Panc1 (cell line): Measurements from ENCODE around the gene VAMP3. TPM values are rescaled to one million over a fixed set of nuclear protein-coding genes. Genes with fewer than 3 reads are reported as not detected.

Experiments
- ATAC-seq: fragments of 200-7000 bp; cut with Tn5 transposase; 2 replicates; pipeline ENCODE4 v1.9.1; 2020; ENCODE audit warnings: mild to moderate bottlenecking, moderate library complexity
- BruUV-seq: library from RNA; stranded (reverse); fragments of 400-500 nt; replicated peaks from 2 replicates; lab custom pipeline; 2021; lab: Mats Ljungman, UMichigan
- CTCF ChIA-PET: fragments of 300-600 bp; sonication (Branson Sonifier 250); formaldehyde crosslinking; loops from one replicate; lab custom pipeline; 2022; ENCODE audit warnings: antibody characterized with exemption; lab: Charles Lee
- POLR2A ChIA-PET: fragments of 300-600 bp; sonication (Branson Sonifier 250); formaldehyde crosslinking; loops from one replicate; lab custom pipeline; 2022; ENCODE audit warnings: antibody characterized with exemption; lab: Charles Lee
- DNase-seq: peaks from one replicate; pipeline ENCODE4 v3.0.0-alpha.2; 2010; ENCODE audit warnings: low read depth, low spot score
- H3K27ac ChIP-seq: 2 replicates; pipeline ENCODE4 v1.5.1; 2011; ENCODE audit warnings: mild to moderate bottlenecking, low read length, inconsistent platforms
- H3K27me3 ChIP-seq: fragments of 200-500 bp; sonication (Bioruptor generic); 2 replicates; pipeline ENCODE4 v1.6.0; 2014; ENCODE audit warnings: low read length, inconsistent platforms; ENCODE audit not compliant: control insufficient read depth, insufficient read depth
- H3K36me3 ChIP-seq: fragments of 200-500 bp; sonication (Bioruptor generic); 2 replicates; pipeline ENCODE4 v1.5.1; 2014; ENCODE audit warnings: inconsistent platforms, mild to moderate bottlenecking, low read length, moderate library complexity; ENCODE audit not compliant: control insufficient read depth, insufficient read depth
- H3K4me1 ChIP-seq: 2 replicates; pipeline ENCODE4 v1.5.1; 2011; ENCODE audit warnings: inconsistent platforms, mild to moderate bottlenecking, low read length, moderate library complexity; ENCODE audit not compliant: control insufficient read depth, insufficient read depth
- H3K4me3 ChIP-seq, 2 experiments: 2 replicates each; pipeline ENCODE4 v1.5.1; 2011 to 2012; ENCODE audit warnings: low read depth in 2 of 2, low read length in 2 of 2, mild to moderate bottlenecking in 2 of 2, inconsistent platforms in 1 of 2, moderate library complexity in 1 of 2
- H3K9me3 ChIP-seq: fragments of 200-500 bp; sonication (Bioruptor generic); 2 replicates; pipeline ENCODE4 v1.5.1; 2014; ENCODE audit warnings: low read depth, mild to moderate bottlenecking, inconsistent platforms, low read length, moderate library complexity; ENCODE audit not compliant: control insufficient read depth, insufficient read depth
- CTCF ChIP-seq: fragments of 450-650 bp; IDR thresholded peaks from 2 replicates; pipeline ENCODE4 v1.5.1; 2017; ENCODE audit warnings: mild to moderate bottlenecking
- POLR2AphosphoS5 ChIP-seq: IDR thresholded peaks from 2 replicates; pipeline ENCODE4 v1.6.1; 2012; ENCODE audit warnings: mild to moderate bottlenecking, low read depth, low read length, moderate library complexity
- SIN3A ChIP-seq: IDR thresholded peaks from 2 replicates; pipeline ENCODE4 v1.6.1; 2012; ENCODE audit warnings: low read depth, mild to moderate bottlenecking, low read length, moderate library complexity, borderline replicate concordance; ENCODE audit not compliant: insufficient read depth
- TCF7L2 ChIP-seq: IDR thresholded peaks from 2 replicates; pipeline ENCODE4 v1.6.1; 2011; ENCODE audit warnings: mild to moderate bottlenecking, low read depth, low read length, inconsistent platforms
- in situ Hi-C: cut with HindIII; loops from 2 replicates; pipeline ENCODE4 v1.10.0; 2016; ENCODE audit warnings: low sequenced_read_pairs, low pct_unique_long_range_greater_than_20kb
- intact Hi-C: fragments of 100-400 bp; cut with micrococcal nuclease; formaldehyde crosslinking; loops from one replicate; pipeline ENCODE4 v1.10.0; 2022; ENCODE audit not compliant: unreplicated experiment
- total RNA-seq: library from RNA; stranded (reverse); gene quantifications from one replicate; pipeline ENCODE4 v1.2.1, GENCODE V29; 2021; ENCODE audit not compliant: unreplicated experiment
- TF ChIP-seq, protein P1 (sequence below), 2 experiments: IDR thresholded peaks; 2 replicates each; pipeline ENCODE4 v1.6.1; 2011 to 2012; ENCODE audit warnings: low read depth in 2 of 2, control low read depth in 1 of 2, low read length in 1 of 2, mild to moderate bottlenecking in 1 of 2, moderate library complexity in 1 of 2; ENCODE audit not compliant: insufficient read depth in 1 of 2

Gene VAMP3
- total RNA-seq, 1 experiment from 2014 or later, result 106 TPM

GRCh38 chr1:7784492-7785071, 13.5 kb downstream of the VAMP3 start:
- POLR2A ChIA-PET, result no interaction called here
- BruUV-seq, result no TSS peak
- TF ChIP-seq SIN3A (no peak), TCF7L2 (no peak), CTCF (no peak), POLR2AphosphoS5 (no peak)
- TF ChIP-seq, protein P1, sequence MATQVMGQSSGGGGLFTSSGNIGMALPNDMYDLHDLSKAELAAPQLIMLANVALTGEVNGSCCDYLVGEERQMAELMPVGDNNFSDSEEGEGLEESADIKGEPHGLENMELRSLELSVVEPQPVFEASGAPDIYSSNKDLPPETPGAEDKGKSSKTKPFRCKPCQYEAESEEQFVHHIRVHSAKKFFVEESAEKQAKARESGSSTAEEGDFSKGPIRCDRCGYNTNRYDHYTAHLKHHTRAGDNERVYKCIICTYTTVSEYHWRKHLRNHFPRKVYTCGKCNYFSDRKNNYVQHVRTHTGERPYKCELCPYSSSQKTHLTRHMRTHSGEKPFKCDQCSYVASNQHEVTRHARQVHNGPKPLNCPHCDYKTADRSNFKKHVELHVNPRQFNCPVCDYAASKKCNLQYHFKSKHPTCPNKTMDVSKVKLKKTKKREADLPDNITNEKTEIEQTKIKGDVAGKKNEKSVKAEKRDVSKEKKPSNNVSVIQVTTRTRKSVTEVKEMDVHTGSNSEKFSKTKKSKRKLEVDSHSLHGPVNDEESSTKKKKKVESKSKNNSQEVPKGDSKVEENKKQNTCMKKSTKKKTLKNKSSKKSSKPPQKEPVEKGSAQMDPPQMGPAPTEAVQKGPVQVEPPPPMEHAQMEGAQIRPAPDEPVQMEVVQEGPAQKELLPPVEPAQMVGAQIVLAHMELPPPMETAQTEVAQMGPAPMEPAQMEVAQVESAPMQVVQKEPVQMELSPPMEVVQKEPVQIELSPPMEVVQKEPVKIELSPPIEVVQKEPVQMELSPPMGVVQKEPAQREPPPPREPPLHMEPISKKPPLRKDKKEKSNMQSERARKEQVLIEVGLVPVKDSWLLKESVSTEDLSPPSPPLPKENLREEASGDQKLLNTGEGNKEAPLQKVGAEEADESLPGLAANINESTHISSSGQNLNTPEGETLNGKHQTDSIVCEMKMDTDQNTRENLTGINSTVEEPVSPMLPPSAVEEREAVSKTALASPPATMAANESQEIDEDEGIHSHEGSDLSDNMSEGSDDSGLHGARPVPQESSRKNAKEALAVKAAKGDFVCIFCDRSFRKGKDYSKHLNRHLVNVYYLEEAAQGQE (IDR thresholded peaks at IDR 0.05; ENCODE audit: insufficient read depth in 1 of 2, low read depth in 2 of 2, low read length in 1 of 2), result no peak
- ATAC-seq (peak; percentile 18; the same call in 1 of the 2 replicates), DNase-seq (no peak)
- CTCF ChIA-PET, result interaction anchor here (0.6 kb wide), 1 partner anchor 322 kb away, joined by 5 read pairs; no protein-coding TSS in a partner anchor
- Histone ChIP-seq H3K4me1 (peaks cover 16% of the 10 kb centered on the region), H3K27me3 (no peaks in the 10 kb centered on the region), H3K27ac (peak overlapping the region; percentile 72), H3K36me3 (peaks cover 15% of the 10 kb centered on the region), H3K4me3 (peak overlapping the region; percentile 65 to 66), H3K9me3 (no peaks in the 10 kb centered on the region)
- intact Hi-C loops, result no loop called here
- in situ Hi-C loops, result no loop called here

GRCh38 chr1:7785108-7785507, 14.0 kb downstream of the VAMP3 start:
- TF ChIP-seq CTCF, result peak; percentile 31; the same call in 1 of the 2 replicates
- TF ChIP-seq, protein P1 (IDR thresholded peaks at IDR 0.05; ENCODE audit: insufficient read depth in 1 of 2, low read depth in 2 of 2, low read length in 1 of 2), result no peak
- in situ Hi-C loops (no loop called here), intact Hi-C loops (no loop called here)
- peaks cover 3% of the 10 kb centered on the region; the same call in 1 of the 2 replicates for H3K9me3 ChIP-seq
- DNase-seq (no peak), ATAC-seq (no peak)
- BruUV-seq, result no TSS peak
- H3K4me1 ChIP-seq, result peaks cover 16% of the 10 kb centered on the region
- H3K27me3 ChIP-seq, result no peaks in the 10 kb centered on the region
- ChIA-PET CTCF (interaction anchor here (0.6 kb wide), 1 partner anchor 322 kb away, joined by 5 read pairs; no protein-coding TSS in a partner anchor), POLR2A (interaction anchor here (0.6 kb wide), 1 partner anchor 362 kb away, joined by 3 read pairs; no protein-coding TSS in a partner anchor)
- H3K36me3 ChIP-seq, result peaks cover 11% of the 10 kb centered on the region
- peak overlapping the region; percentile 72 for H3K27ac ChIP-seq
- H3K4me3 ChIP-seq, result peak overlapping the region; percentile 65 to 66
